ENCODE results near the gene GNAS-AS1.

Gene GNAS-AS1

DNA sequence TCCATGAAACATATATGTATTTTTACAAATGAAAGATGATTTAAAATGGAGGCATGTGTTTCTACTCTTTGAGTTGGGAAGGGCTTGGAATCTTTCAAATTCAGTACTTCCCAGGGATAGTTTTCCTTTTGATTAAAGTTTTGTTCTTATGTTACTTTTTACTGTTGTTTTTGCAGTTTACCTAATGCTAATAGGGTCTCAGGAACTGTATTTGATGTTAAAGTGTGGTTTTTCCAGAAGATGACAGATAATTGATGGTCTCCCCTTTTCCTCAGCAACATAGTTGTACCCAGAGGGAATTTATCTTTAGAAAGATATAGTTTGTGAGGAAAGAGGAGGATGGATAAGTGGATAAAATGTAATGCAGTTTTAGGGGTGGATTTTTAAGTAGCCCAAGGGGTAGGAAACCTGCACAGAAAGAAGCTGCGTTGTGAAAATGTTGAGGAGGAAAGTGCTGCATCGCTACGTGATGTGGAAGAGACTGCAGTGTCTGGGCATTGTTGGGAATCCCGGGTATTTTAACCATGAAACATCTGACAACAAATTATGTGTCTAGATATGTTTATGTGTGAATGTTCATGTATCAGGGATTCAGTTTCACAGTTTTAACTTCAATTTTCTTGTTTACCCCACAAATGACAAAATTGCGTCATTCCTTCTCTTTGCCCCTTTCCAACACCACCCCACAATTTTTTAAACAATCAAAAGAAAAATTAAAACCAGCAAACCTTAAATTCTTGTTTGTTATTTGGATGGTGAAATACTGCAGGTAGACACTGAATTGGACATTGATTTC is 44.1 kb upstream of the GNAS-AS1 start:
- TF ChIP-seq, protein P1, sequence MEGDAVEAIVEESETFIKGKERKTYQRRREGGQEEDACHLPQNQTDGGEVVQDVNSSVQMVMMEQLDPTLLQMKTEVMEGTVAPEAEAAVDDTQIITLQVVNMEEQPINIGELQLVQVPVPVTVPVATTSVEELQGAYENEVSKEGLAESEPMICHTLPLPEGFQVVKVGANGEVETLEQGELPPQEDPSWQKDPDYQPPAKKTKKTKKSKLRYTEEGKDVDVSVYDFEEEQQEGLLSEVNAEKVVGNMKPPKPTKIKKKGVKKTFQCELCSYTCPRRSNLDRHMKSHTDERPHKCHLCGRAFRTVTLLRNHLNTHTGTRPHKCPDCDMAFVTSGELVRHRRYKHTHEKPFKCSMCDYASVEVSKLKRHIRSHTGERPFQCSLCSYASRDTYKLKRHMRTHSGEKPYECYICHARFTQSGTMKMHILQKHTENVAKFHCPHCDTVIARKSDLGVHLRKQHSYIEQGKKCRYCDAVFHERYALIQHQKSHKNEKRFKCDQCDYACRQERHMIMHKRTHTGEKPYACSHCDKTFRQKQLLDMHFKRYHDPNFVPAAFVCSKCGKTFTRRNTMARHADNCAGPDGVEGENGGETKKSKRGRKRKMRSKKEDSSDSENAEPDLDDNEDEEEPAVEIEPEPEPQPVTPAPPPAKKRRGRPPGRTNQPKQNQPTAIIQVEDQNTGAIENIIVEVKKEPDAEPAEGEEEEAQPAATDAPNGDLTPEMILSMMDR (conservative IDR thresholded peaks at IDR 0.05) = no peak
- H3K27ac ChIP-seq = peak overlapping the region; percentile 100

DNA sequence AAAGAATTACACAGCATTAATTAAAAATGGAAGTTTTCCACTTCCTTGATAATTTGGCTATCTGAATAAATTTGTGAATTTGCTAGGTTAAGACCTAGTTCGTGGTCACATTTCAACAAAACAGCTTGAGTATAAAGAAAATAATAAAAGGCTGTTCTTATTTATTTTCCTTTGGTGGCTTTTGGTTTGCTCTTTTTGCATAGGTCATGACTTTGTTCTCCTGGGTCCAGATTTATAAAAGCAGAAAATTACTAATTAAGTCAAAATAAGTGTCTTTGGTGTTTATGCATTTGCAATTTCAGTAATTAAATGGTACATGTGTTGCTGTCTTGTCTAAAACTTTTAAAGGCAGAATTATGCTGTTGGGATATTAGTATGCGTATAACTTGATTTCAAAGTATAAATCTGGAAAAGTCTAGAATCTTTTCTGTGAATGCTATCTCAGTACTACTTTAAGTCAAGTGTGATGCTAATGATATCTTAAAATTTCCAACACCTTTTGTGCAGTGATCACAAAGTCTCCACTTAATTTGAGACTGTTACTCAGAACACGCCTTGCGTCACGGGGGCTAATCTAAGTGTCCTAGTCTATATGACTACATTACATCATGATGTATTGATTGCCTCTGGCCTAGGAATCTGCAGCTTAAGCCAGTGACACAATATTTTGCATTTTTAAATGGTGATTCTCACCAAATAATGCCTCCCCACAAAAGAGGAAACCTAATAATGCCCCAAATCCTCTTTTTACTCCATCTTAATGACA is 42.8 kb upstream of the GNAS-AS1 start:
- H3K27ac ChIP-seq = peak overlapping the region; percentile 100
- TF ChIP-seq, protein P1 (conservative IDR thresholded peaks at IDR 0.05) = no peak

GRCh38 chr20:58892932-58893224 is 42.2 kb upstream of the GNAS-AS1 start:
- peak overlapping the region; percentile 100 for H3K27ac ChIP-seq
- TF ChIP-seq, protein P1 (conservative IDR thresholded peaks at IDR 0.05) = no peak

DNA sequence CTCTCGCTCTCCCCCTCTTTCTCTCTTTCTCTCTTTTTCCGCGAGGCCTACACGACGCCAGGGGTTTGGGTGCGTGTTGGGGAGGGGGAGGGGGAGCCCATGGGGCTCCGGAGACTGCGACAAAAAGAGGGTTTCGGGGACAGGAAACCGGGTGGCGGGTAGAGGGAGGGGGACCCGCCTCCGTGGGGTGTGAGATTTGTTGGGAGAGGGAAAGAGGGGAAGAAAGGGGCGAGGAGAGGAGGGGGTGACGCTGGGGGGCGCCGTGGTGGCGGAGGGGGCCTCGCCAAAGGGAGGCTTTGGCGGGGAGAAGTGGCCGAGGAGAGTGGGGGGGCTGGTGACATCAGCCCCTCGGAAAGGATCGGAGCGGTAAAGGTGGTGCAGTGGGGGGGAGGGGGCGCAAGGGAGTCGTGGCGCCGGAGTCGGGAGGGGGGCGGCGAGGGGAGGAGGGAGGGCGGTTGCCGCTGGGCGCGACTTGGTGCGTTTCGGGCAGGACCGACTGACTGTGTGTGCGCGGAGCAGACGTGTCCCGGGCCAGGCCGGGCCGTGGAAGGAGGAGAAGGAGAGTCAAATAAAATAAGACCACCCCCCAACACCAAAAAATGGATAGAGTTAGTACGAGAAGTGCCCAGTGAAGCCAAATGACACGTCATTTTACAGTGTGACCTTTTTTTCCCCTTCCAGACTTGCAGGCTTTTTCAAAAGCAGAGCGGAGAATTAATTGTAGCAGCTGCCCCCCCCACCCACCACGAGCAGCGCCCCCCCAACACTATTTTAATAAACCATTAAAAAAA is 41.6 kb upstream of the GNAS-AS1 start:
- H3K27ac ChIP-seq = peak overlapping the region; percentile 100
- TF ChIP-seq, protein P1 (conservative IDR thresholded peaks at IDR 0.05) = no peak

GRCh38 chr20:58891718-58892140 is 41.0 kb upstream of the GNAS-AS1 start:
- H3K27ac ChIP-seq = peak overlapping the region; percentile 100

DNA sequence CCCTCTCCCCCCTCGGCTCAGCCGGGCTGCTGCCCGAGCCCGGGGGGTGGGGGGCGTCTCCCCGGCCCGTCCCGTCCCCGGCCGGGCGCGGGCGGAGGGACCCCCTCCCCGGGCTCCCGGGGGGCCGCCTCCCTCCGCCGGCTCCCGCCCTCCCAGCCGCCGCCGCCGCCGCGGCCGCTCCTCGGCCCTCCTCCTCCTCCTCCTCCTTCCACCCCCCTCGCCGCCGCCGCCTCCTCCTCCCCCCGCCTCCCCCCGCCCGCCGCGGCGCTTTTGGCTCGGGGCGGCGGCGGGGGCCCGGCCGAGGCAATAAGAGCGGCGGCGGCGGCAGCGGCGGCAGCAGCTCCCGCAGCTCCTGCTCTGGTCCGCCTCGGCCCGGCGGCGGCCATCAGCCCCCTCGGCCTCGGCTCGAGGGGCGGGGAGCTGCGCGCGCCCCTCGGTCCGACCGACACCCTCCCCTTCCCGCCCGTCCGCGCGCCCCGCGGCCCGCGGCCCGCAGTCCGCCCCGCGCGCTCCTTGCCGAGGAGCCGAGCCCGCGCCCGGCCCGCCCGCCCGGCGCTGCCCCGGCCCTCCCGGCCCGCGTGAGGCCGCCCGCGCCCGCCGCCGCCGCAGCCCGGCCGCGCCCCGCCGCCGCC is 40.5 kb upstream of the GNAS-AS1 start:
- TF ChIP-seq, protein P1 (conservative IDR thresholded peaks at IDR 0.05) = no peak
- peak overlapping the region; percentile 100 for H3K27ac ChIP-seq

More at GRCh38 chr20:58891718-58892140, 41.0 kb upstream of the GNAS-AS1 start:
- TF ChIP-seq, protein P1 (conservative IDR thresholded peaks at IDR 0.05) = no peak
